Measurements from ENCODE around the gene MED26. TPM values are rescaled to one million over a fixed set of nuclear protein-coding genes. Genes with fewer than 3 reads are reported as not detected.
A peak's percentile ranks its signal among the peaks of the same experiment; 100 is the strongest.

The MED26 gene
- total RNA-seq, 2 donors from 2014 or later: 13.5 to 29.9 TPM

GRCh38 chr19:16541526-16542044 lies 86.4 kb downstream of the MED26 start:
- intact Hi-C loops (cut with DNase I): no loop called here
- no peaks in the 10 kb centered on the region for H3K27me3 ChIP-seq (replicated peaks; ENCODE audit: insufficient read depth)
- peak overlapping the region; percentile 79 to 87 for H3K27ac ChIP-seq
- TF ChIP-seq POLR2AphosphoS5 (IDR thresholded peaks at IDR 0.05) (no peak), POLR2A (IDR thresholded peaks at IDR 0.05) (no peak), CTCF (IDR thresholded peaks at IDR 0.05) (no peak)
- H3K4me3 ChIP-seq: peak overlapping the region; percentile 83 to 93
- H3K4me1 ChIP-seq (replicated peaks): peaks cover 22% of the 10 kb centered on the region
- no peaks in the 10 kb centered on the region for H3K9me3 ChIP-seq
- no peak for DNase-seq (ENCODE audit: low spot score)
- under 1% methylated on average over 29 of the region's 29 CpGs for WGBS
- no peaks in the 10 kb centered on the region for H3K36me3 ChIP-seq

- H3K4me1 ChIP-seq (replicated peaks): peaks cover 22% of the 10 kb centered on the region
- H3K36me3 ChIP-seq: no peaks in the 10 kb centered on the region
- H3K27me3 ChIP-seq (replicated peaks; ENCODE audit: insufficient read depth): no peaks in the 10 kb centered on the region
- TF ChIP-seq CTCF (IDR thresholded peaks at IDR 0.05): no peak
- no peak for TF ChIP-seq POLR2AphosphoS5 (IDR thresholded peaks at IDR 0.05)
- intact Hi-C loops (cut with DNase I): no loop called here
- no peak overlapping the region for H3K27ac ChIP-seq
- WGBS: 82% methylated on average over 12 of the region's 12 CpGs
- DNase-seq (ENCODE audit: low spot score): no peak
- H3K9me3 ChIP-seq: no peaks in the 10 kb centered on the region
- H3K4me3 ChIP-seq: peak overlapping the region in 1 of 2 donors; percentile 93
These were observed 87.1 kb downstream of the MED26 start for GRCh38 chr19:16540948-16541347.

GRCh38 chr19:16537111-16537510 lies 90.9 kb downstream of the MED26 start:
- peaks cover 16 to 34% of the 10 kb centered on the region in 2 donors for H3K36me3 ChIP-seq
- H3K27me3 ChIP-seq (replicated peaks; ENCODE audit: insufficient read depth): no peaks in the 10 kb centered on the region
- H3K4me1 ChIP-seq (replicated peaks): peaks cover 12% of the 10 kb centered on the region
- no peak overlapping the region for H3K4me3 ChIP-seq
- H3K27ac ChIP-seq: no peak overlapping the region
- TF ChIP-seq POLR2A (IDR thresholded peaks at IDR 0.05) (no peak), POLR2AphosphoS5 (IDR thresholded peaks at IDR 0.05) (no peak), CTCF (IDR thresholded peaks at IDR 0.05) (no peak)
- no peaks in the 10 kb centered on the region for H3K9me3 ChIP-seq
- WGBS: 94% methylated on average over 13 of the region's 13 CpGs
- intact Hi-C loops (cut with DNase I): no loop called here
- DNase-seq (ENCODE audit: low spot score): no peak

- WGBS: 89% methylated on average over 9 of the region's 9 CpGs
- no peak overlapping the region for H3K27ac ChIP-seq
- peaks cover 9% of the 10 kb centered on the region for H3K4me1 ChIP-seq (replicated peaks)
- H3K36me3 ChIP-seq: peaks cover 25 to 44% of the 10 kb centered on the region in 2 donors
- no peak for TF ChIP-seq POLR2AphosphoS5 (IDR thresholded peaks at IDR 0.05)
- no peak for TF ChIP-seq CTCF (IDR thresholded peaks at IDR 0.05)
- TF ChIP-seq POLR2A (IDR thresholded peaks at IDR 0.05): no peak
- intact Hi-C loops (cut with DNase I): no loop called here
- H3K4me3 ChIP-seq: no peak overlapping the region
- no peaks in the 10 kb centered on the region for H3K27me3 ChIP-seq (replicated peaks; ENCODE audit: insufficient read depth)
- DNase-seq (ENCODE audit: low spot score): no peak
- H3K9me3 ChIP-seq: no peaks in the 10 kb centered on the region
These were observed 91.9 kb downstream of the MED26 start for GRCh38 chr19:16536130-16536529.

- Histone ChIP-seq H3K27ac (no peak overlapping the region), H3K9me3 (no peaks in the 10 kb centered on the region), H3K4me1 (replicated peaks) (peaks cover 4% of the 10 kb centered on the region), H3K4me3 (no peak overlapping the region), H3K27me3 (replicated peaks; ENCODE audit: insufficient read depth) (no peaks in the 10 kb centered on the region), H3K36me3 (peaks cover 33 to 52% of the 10 kb centered on the region in 2 donors)
- intact Hi-C loops (cut with DNase I): no loop called here
- TF ChIP-seq POLR2A (IDR thresholded peaks at IDR 0.05) (no peak), CTCF (IDR thresholded peaks at IDR 0.05) (no peak), POLR2AphosphoS5 (IDR thresholded peaks at IDR 0.05) (no peak)
- DNase-seq (ENCODE audit: low spot score): no peak
- WGBS: 90% methylated on average over 18 of the region's 18 CpGs
These were observed 92.6 kb downstream of the MED26 start for GRCh38 chr19:16535381-16535780.
